Left forelimb (tissue), 1 donor: ENCODE data around the gene AK1.
A peak's percentile ranks its signal among the peaks of the same experiment; 100 is the strongest.
"Not testable (repeated sequence)": the region's sequence is repeated elsewhere in the genome, so short reads cannot be mapped to it uniquely, and the experiment has no call there.

Experiments used
- DNase-seq: peaks from one replicate; pipeline ENCODE4 v3.0.0-alpha.2; 2018; ENCODE audit warnings: low spot score

Gene AK1

DNA sequence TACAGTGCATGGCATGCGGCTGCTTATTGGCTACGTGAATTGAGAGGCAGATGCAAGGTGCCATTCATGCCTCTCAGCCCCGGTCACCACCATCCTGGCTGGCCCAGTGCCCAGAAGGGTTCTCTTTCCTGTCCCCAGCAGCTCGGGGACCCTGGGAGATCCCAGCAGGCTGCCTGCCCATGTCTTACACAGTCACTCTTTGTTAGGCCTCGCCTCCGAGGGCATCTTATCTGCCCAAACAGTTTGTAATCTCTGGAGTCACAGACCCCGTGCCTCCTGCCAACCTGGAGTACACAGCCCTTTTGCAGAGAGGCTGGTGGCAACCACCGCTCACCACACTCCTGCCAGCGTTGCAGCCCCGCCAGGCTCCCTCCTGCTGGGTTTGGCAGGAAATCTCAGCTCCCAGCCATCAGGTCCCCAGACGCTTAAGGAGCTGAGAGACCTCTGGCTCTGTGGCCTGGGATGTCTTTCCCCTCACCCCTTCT lies 7.0 kb upstream of the AK1 start:
- DNase-seq = no peak

DNA sequence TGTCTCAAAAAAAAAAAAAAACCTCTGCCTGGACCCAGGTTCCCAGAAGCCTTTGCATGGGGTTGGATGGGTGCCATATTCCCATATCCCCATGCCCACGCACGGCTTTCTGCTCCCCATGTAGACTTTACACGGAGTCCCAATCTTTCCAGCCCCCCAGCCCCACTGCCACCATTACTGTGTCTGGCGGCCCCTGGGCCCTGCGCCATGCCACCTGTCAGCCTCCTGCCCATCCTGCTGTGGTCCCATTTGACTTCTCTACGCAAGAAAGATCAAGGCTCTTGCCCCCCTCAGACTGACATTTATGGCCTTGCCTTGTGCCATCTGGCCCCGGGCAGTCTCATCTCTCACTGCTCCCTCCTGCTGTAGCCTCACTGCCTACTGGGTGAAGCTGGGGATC lies 6.5 kb upstream of the AK1 start:
- no peak for DNase-seq

DNA sequence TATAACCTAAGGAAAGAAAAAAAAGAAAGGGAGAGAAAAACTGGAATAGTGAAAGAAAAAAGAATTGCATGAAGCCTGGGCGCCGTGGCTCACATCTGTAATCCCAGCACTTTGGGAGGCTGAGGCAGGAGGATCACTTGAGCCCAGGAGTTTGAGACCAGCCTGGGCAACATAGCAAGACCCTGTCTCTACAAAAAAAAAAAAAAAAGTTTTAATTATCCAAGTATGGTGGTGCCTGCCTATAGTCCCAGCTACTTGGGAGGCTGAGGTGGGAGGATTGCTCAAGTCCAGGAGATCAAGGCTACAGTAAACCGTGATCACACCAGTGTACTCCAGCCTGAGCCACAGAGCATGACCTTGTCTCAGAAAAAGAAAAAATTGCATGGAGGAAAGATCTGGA lies 4.2 kb upstream of the AK1 start:
- DNase-seq = not testable (repeated sequence)

DNA sequence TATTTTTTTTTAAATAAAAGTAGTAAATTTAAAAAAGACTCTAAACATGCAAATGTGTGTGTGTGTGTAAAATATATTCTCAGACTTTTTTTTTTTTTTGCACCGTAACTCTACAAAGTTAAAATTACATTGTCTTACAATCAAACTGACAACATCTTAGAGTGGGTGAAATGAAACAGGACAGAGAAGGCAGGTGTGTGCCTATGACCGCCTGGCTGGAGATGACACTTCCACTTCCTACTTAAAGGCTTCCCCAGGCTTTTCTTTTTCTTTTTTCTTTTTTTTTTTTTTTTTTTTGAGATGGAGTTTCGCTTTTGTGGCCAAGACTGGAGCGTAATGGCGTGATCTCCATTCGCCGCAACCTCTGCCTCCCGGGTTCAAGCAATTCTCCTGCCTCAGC lies 2.7 kb upstream of the AK1 start:
- DNase-seq = no peak

DNA sequence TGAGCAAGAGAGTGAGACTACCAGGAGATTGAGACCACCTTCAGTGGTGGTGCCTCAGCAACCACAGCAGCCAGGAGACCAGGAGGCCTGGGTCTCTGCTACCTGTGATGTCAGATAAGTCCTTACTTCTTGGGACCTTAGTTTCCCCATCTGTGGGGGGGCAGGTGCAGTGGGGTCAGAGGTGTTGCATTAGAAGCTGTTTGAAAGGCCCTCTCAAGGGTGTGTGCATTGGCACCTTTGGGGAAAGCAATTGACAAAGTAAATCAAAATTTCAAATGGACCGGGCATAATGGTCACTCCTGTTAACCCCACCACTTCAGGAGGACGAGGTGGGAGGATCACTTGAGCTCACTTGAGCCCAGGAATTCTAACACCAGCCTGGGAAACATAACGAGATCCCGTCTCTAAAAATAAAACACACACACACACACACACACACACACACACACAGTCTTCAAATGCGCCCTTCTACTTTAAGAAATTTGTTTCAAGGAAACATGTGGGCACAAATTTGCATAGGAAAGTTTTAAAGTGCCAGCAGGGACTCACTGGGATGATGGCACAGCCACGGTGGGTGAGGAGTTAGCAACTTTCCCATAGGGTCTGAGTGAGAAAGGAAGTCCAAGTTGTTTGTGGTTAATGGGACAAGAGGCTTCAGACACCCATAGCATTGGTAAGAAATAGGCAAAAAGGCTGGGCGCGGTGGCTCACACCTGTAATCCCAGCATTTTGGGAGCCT lies 1.3 kb upstream of the AK1 start:
- DNase-seq = no peak

DNA sequence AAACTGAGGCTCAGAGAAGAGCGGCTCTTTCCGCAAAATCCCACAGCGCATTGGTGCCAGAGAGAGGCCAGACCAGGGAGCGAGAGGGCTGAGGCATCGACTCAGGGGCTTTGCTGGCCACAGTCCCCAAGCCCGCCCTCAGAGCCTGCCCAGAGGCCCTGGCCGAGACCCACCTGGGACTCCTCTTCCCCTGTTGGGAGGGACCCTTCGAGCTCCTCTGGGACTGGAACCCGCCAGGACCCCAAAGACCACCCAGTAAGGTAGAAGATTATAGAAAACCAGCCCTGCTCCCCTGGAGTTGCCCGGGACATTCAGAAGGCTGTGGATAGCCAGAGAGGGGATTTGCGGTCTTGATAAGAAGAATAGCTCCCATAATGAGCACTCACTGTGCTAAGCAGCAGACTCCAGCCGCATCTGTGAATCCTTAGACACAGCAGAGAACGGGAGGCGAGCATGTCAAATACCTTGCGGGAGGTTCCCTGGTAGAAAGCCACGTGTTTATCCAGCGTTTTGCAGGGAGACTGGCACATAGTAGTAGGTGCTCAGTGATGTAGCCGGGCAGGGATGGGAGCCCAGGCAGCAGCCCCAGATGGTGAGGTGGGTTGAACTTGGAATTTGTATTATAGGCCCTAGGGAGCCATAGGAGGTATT lies 651 bp upstream of the AK1 start:
- no peak for DNase-seq

GRCh38 chr9:127876764-127877562 lies 512 bp downstream of the AK1 start:
- DNase-seq = no peak

GRCh38 chr9:127876026-127876763 lies 1.3 kb downstream of the AK1 start:
- DNase-seq = no peak

- no peak for DNase-seq
These were observed 2.0 kb downstream of the AK1 start for GRCh38 chr9:127875306-127875966.

DNA sequence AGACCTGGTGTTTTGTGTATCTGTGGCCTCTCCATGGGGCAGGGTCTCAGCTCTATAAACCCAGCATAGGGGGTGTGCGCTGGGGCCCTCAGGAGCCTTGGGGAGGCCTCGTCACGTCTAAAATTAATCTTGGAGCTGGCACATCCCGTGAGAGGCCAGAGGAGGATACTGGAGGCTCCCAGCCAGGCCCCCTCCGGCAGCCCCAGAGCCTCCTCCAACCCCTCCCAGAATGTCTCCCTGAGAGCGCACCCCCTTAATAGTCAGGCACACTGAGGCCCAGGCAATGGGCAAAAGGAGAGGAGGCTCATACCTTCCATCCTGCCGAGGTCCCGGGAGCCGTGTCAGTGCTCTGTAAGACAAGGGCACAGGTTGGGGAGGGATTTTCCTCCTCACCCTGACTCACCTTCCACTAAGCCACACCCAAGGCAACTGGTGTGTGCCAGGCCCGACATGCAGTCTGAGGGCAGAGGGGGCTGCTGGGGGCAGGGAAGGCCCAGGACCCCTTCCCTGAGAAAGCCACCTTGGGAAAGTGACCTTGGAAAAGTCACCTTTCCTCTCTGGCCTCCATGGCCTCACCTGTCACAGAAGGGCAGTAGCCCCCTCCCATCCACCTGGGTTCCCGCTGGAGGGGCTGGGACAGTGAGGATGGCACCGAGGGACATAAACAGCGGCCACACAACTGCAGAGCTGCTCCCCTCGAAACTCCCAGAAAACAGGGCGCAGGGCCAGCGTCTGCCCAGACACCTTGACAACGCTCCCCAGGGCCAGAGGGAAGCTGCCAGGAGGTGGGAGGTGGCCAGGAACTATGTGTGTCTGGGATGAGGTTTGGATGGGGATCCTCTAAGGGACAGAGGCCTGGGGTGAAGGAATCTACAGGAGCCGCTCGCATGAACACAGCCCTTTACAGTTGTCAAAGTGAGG lies 2.9 kb downstream of the AK1 start:
- DNase-seq = no peak

- DNase-seq = no peak
These were observed 3.6 kb downstream of the AK1 start for GRCh38 chr9:127873886-127874285.

DNA sequence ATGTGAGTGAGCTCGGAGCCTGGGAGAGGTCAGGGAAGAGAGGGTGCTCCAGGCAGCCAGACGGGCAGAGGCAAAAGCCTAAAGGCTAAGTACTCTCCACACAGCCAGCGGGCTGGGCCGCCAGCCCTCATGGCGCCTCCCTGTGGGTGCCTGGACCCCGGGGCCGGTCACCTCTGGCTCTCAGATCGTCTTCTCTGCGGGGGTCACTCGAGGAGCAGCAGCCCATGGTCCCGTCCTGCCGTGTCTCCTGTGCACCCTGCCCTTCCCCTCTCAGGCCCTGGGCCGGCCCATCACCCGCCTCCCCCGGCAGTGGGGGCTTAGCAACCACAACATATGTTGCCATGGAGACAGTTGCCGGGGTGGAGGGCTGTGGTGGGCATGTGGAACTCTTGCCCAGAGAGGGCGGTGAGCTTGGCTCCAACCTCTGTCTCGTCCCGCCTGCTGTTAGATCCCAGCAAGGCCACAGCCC lies 4.2 kb downstream of the AK1 start:
- DNase-seq = no peak

- DNase-seq = no peak
These were observed 4.9 kb downstream of the AK1 start for GRCh38 chr9:127872369-127873222.

DNA sequence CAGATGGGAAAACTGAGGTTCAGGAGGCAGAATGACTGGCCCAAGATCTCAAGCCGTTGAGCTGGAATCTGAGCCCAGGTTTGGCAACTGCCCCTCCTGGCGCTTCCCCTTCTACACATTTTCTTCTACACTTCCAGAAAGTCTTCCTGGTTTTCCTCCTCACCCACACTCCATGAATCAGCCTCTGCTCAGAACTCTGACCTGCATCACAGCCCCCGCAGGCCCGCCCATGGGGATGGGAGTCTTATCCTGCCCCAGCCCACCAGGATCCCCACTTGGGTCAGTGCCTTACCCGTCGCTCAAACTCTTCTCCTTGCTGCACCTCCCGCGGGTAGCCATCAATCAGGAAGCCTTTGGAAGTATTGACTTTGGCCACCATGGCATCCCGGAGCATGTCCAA lies 5.9 kb downstream of the AK1 start:
- no peak for DNase-seq

DNA sequence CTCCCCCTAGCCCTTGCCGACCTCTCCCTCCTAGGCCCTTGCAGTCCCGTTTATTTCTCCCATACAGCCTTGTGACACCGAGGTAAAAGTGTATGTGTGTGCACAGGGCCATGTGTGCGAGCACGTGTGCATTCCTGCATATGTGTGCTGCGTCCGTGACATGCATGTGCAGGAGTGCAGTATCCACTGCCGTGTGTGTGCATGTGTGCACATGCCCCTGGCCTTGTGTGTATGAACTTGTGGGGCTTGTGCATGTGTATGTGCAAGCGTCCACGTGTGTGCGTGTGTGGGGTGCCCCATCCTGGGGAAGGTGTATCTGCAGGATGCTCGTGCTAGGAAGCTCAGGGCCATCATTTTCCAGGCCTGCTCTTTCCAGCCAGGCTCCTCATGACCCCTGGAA lies 6.6 kb downstream of the AK1 start:
- no peak for DNase-seq

DNA sequence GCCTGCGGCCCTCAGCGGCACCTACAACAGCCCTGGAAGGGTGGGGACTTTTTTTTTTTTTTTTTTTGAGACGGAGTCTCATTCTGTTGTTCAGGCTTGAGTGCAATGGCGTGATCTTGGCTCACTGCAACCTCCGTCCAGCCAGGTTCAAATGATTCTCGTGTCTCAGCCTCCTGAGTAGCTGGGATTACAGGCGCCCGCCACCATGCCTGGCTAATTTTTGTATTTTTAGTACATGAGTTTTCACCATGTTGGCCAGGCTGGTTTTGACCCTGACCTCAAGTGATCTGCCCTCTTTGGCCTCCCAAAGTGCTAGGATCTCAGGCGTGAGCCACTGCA lies 7.4 kb downstream of the AK1 start:
- not testable (repeated sequence) for DNase-seq

- peak; percentile 88 for DNase-seq
These were observed 7.9 kb downstream of the AK1 start for GRCh38 chr9:127869310-127870152.

DNA sequence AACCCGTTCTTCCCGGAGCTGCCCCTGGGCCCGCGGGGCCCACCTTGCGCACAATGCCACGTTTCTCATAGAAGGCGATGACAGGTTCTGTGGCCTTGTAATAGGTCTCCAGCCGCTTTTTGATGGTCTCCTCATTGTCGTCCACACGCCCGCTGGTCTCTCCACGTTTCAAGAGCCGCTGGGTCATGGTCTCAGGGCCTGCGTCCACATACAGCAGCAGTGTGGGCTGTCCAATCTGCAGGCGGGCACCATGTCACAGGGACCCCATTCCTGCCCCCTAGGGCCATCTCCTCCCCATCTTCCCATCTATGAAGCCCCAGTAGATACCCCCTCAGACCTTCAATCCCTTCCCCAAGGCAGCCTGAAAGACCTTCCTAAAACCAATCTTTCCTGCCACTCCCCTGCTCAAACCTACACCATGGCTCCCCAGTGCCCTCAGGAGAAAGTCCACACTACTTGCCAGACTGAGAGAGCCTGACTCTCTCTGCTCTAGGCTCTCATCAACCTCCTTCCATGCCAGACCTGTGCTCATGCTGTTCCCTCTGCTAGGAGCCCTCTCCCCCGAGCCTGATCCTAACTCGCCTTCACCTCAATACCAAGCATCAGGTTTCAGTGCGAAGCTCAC lies 9.1 kb downstream of the AK1 start:
- no peak for DNase-seq
